Vagina (tissue), 2 donors: Measurements from ENCODE around the gene AHSG.

ENCODE experiments used
- POLR2A ChIP-seq, 2 donors: fragments of 450-650 bp; IDR thresholded peaks; one replicate each; pipeline ENCODE4 v1.6.1; 2017; ENCODE audit warnings: antibody characterized with exemption in 2 of 2, mild to moderate bottlenecking in 2 of 2, moderate library complexity in 2 of 2
- POLR2AphosphoS5 ChIP-seq, 2 donors: sonication (generic); formaldehyde crosslinking; IDR thresholded peaks; one replicate each; pipeline ENCODE4 v1.9.0; 2017; ENCODE audit warnings: antibody characterized with exemption in 2 of 2, mild to moderate bottlenecking in 2 of 2, low read depth in 1 of 2; ENCODE audit not compliant: insufficient read depth in 1 of 2
- TF ChIP-seq, protein P1 (sequence below), 3 experiments: fragments of 450-650 bp in 2 of 3; fragments of 200-600 bp in 1 of 3; sonication (generic) in 1 of 3; IDR thresholded peaks; one replicate each; pipeline ENCODE4 v1.5.1; 2017 to 2019; ENCODE audit warnings: antibody characterized with exemption in 3 of 3, mild to moderate bottlenecking in 2 of 3, moderate library complexity in 2 of 3

DNA sequence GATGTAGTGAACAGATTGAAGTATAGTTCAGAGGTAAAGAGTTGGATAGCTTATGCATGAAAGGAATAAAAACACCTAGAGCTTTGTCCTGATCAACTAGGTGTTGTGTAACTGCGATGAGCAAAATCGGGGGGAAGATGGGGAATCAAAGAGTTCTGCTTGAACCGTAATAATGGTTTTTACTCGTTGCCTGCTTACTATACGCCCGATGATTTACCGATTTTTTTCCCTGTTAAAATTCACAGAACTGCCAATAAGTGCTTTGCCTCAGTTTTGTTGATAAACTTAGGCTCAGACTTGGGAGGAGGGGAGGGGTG lies 43.1 kb upstream of the AHSG start:
- TF ChIP-seq, protein P1, sequence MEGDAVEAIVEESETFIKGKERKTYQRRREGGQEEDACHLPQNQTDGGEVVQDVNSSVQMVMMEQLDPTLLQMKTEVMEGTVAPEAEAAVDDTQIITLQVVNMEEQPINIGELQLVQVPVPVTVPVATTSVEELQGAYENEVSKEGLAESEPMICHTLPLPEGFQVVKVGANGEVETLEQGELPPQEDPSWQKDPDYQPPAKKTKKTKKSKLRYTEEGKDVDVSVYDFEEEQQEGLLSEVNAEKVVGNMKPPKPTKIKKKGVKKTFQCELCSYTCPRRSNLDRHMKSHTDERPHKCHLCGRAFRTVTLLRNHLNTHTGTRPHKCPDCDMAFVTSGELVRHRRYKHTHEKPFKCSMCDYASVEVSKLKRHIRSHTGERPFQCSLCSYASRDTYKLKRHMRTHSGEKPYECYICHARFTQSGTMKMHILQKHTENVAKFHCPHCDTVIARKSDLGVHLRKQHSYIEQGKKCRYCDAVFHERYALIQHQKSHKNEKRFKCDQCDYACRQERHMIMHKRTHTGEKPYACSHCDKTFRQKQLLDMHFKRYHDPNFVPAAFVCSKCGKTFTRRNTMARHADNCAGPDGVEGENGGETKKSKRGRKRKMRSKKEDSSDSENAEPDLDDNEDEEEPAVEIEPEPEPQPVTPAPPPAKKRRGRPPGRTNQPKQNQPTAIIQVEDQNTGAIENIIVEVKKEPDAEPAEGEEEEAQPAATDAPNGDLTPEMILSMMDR (IDR thresholded peaks at IDR 0.05): no peak
- TF ChIP-seq POLR2A (IDR thresholded peaks at IDR 0.05) (no peak), POLR2AphosphoS5 (IDR thresholded peaks at IDR 0.05; ENCODE audit: insufficient read depth in 1 of 2, low read depth in 1 of 2) (no peak)
